HepG2 (cell line): ENCODE measurements around the gene CTDSP1. TPM values are rescaled to one million over a fixed set of nuclear protein-coding genes. Genes with fewer than 3 reads are reported as not detected.

Source experiments
- ATF7-NPFF ChIP-seq: sonication (generic); formaldehyde crosslinking; IDR thresholded peaks from 2 replicates; pipeline ENCODE4 v1.8.1; 2023; ENCODE audit warnings: mild to moderate bottlenecking, low read depth, missing genetic modification reagents, moderate library complexity
- FOXO1 ChIP-seq: sonication (generic); formaldehyde crosslinking; IDR thresholded peaks from 2 replicates; pipeline ENCODE4 v1.4.0; 2020; ENCODE audit warnings: missing genetic modification reagents
- HOXA5 ChIP-seq: sonication (generic); formaldehyde crosslinking; IDR thresholded peaks from 2 replicates; pipeline ENCODE4 v1.4.0; 2020; ENCODE audit warnings: missing genetic modification reagents
- ISX ChIP-seq: sonication (generic); formaldehyde crosslinking; conservative IDR thresholded peaks from 2 replicates; pipeline ENCODE4 v1.5.0; 2020; ENCODE audit warnings: missing genetic modification reagents
- MAFK ChIP-seq, 2 experiments: IDR thresholded peaks in 1 of 2; conservative IDR thresholded peaks in 1 of 2; 2 replicates each; pipeline ENCODE4 v1.6.1; 2011; ENCODE audit warnings: improper control_type of control experiment in 2 of 2, low read length in 2 of 2
- MTF2 ChIP-seq: sonication (generic); formaldehyde crosslinking; IDR thresholded peaks from 2 replicates; pipeline ENCODE4 v1.5.0; 2020; ENCODE audit warnings: missing genetic modification reagents, borderline replicate concordance
- NFE2L2 ChIP-seq: fragments of 150-350 bp; IDR thresholded peaks from 2 replicates; pipeline ENCODE4 v1.6.1; 2014; ENCODE audit warnings: low read length
- PAF1 ChIP-seq: IDR thresholded peaks from 2 replicates; pipeline ENCODE4 v1.6.1; 2016; ENCODE audit warnings: missing genetic modification reagents, missing compliant biosample characterization
- PREB ChIP-seq: sonication (generic); formaldehyde crosslinking; IDR thresholded peaks from 2 replicates; pipeline ENCODE4 v1.4.0; 2020; ENCODE audit warnings: missing genetic modification reagents
- ZNF10 ChIP-seq: sonication (generic); formaldehyde crosslinking; IDR thresholded peaks from 2 replicates; pipeline ENCODE4 v1.4.0; 2020; ENCODE audit warnings: mild to moderate bottlenecking, low read depth, missing genetic modification reagents, borderline replicate concordance
- ZNF230 ChIP-seq: sonication (generic); formaldehyde crosslinking; IDR thresholded peaks from 2 replicates; pipeline ENCODE4 v1.4.0; 2020; ENCODE audit warnings: mild to moderate bottlenecking, missing genetic modification reagents
- ZNF281 ChIP-seq: sonication (generic); formaldehyde crosslinking; IDR thresholded peaks from 2 replicates; pipeline ENCODE4 v1.4.0; 2020; ENCODE audit warnings: missing genetic modification reagents, borderline replicate concordance
- ZNF629 ChIP-seq: sonication (generic); formaldehyde crosslinking; conservative IDR thresholded peaks from 2 replicates; pipeline ENCODE4 v1.5.0; 2020; ENCODE audit warnings: missing genetic modification reagents
- polyA plus RNA-seq, 8 experiments: library from polyadenylated mRNA; depleted of rRNA in 3 of 8; stranded (reverse) in 7 of 8; unstranded in 1 of 8; fragments of >200 nt; fragmentation: Illumina TruSeq in 4 of 8; extraction: Trizol in 4 of 8; gene quantifications; 2 replicates each; pipeline versions ENCODE4 v1.2.1 to v1.2.3, GENCODE V29; 2011 to 2016; ENCODE audit warnings: low read depth in 4 of 8, missing spikeins in 1 of 8, mixed read lengths in 1 of 8; ENCODE audit not compliant: insufficient read depth in 1 of 8
- total RNA-seq, 5 experiments: library from RNA; depleted of rRNA; stranded (reverse); fragments of >200 nt; fragmentation: Illumina TruSeq; extraction: Trizol; gene quantifications; 2 replicates each; pipeline ENCODE4 v1.2.3, GENCODE V29; 2016; ENCODE audit warnings: low read depth in 1 of 5
- TF ChIP-seq, protein P1 (sequence below): sonication (generic); formaldehyde crosslinking; conservative IDR thresholded peaks from 2 replicates; pipeline ENCODE4 v1.4.0; 2020; ENCODE audit warnings: missing genetic modification reagents
- TF ChIP-seq, protein P2 (sequence below): IDR thresholded peaks from 2 replicates; pipeline ENCODE4 v1.6.1; 2016; ENCODE audit warnings: low read depth, control low read depth
- TF ChIP-seq, protein P3 (sequence below): sonication (generic); formaldehyde crosslinking; IDR thresholded peaks from 2 replicates; pipeline ENCODE4 v1.8.0; 2022; ENCODE audit warnings: mild to moderate bottlenecking, missing genetic modification reagents, borderline replicate concordance
- TF ChIP-seq, protein P4 (sequence below): sonication (generic); formaldehyde crosslinking; IDR thresholded peaks from 2 replicates; pipeline ENCODE4 v1.9.0; 2021; ENCODE audit warnings: missing genetic modification reagents, mild to moderate bottlenecking, borderline replicate concordance
- TF ChIP-seq, protein P5 (sequence below): sonication (generic); formaldehyde crosslinking; IDR thresholded peaks from 2 replicates; pipeline ENCODE4 v1.5.0; 2020; ENCODE audit warnings: missing genetic modification reagents

The CTDSP1 gene
- total and polyA plus RNA-seq, 2 of the 13 experiments (the other 11 are each of a cell fraction or from before 2014, with no cell fraction given): 91.0 to 268 TPM

- TF ChIP-seq ZNF629 (peak; percentile 96), HOXA5 (CRISPR knock-in tag) (0 out of 2 replicates have a peak, but pooled peaks have one; percentile 7), ZNF10 (CRISPR knock-in tag) (no peak), PREB (0 out of 2 replicates have a peak, but pooled peaks have one; percentile 41), ZNF230 (CRISPR knock-in tag) (peak; percentile 43; the same call in 1 of the 2 replicates), PAF1 (CRISPR knock-in tag) (no peak), MTF2 (no peak), ATF7-NPFF (CRISPR knock-in tag) (peak; percentile 86), FOXO1 (peak; percentile 85), ZNF281 (CRISPR knock-in tag) (peak; percentile 70), ISX (CRISPR knock-in tag) (peak; percentile 82), NFE2L2 (no peak), MAFK (conservative IDR thresholded peaks at IDR 0.05 in 1 of 2, IDR thresholded peaks at IDR 0.05 in 1 of 2; ENCODE audit: low read length in 2 of 2) (no peak)
- TF ChIP-seq, protein P1, sequence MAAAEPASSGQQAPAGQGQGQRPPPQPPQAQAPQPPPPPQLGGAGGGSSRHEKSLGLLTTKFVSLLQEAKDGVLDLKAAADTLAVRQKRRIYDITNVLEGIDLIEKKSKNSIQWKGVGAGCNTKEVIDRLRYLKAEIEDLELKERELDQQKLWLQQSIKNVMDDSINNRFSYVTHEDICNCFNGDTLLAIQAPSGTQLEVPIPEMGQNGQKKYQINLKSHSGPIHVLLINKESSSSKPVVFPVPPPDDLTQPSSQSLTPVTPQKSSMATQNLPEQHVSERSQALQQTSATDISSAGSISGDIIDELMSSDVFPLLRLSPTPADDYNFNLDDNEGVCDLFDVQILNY (CRISPR knock-in tag): peak; percentile 62; the same call in 1 of the 2 replicates
- TF ChIP-seq, protein P2, sequence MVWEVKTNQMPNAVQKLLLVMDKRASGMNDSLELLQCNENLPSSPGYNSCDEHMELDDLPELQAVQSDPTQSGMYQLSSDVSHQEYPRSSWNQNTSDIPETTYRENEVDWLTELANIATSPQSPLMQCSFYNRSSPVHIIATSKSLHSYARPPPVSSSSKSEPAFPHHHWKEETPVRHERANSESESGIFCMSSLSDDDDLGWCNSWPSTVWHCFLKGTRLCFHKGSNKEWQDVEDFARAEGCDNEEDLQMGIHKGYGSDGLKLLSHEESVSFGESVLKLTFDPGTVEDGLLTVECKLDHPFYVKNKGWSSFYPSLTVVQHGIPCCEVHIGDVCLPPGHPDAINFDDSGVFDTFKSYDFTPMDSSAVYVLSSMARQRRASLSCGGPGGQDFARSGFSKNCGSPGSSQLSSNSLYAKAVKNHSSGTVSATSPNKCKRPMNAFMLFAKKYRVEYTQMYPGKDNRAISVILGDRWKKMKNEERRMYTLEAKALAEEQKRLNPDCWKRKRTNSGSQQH: peak; percentile 65; the same call in 1 of the 2 replicates
- TF ChIP-seq, protein P3, sequence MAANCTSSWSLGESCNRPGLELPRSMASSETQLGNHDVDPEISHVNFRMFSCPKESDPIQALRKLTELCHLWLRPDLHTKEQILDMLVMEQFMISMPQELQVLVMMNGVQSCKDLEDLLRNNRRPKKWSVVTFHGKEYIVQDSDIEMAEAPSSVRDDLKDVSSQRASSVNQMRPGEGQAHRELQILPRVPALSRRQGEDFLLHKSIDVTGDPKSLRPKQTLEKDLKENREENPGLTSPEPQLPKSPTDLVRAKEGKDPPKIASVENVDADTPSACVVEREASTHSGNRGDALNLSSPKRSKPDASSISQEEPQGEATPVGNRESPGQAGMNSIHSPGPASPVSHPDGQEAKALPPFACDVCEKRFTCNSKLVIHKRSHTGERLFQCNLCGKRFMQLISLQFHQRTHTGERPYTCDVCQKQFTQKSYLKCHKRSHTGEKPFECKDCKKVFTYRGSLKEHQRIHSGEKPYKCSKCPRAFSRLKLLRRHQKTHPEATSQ: no peak
- TF ChIP-seq, protein P4, sequence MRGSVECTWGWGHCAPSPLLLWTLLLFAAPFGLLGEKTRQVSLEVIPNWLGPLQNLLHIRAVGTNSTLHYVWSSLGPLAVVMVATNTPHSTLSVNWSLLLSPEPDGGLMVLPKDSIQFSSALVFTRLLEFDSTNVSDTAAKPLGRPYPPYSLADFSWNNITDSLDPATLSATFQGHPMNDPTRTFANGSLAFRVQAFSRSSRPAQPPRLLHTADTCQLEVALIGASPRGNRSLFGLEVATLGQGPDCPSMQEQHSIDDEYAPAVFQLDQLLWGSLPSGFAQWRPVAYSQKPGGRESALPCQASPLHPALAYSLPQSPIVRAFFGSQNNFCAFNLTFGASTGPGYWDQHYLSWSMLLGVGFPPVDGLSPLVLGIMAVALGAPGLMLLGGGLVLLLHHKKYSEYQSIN (CRISPR knock-in tag): 0 out of 2 replicates have a peak, but pooled peaks have one; percentile 32
- TF ChIP-seq, protein P5, sequence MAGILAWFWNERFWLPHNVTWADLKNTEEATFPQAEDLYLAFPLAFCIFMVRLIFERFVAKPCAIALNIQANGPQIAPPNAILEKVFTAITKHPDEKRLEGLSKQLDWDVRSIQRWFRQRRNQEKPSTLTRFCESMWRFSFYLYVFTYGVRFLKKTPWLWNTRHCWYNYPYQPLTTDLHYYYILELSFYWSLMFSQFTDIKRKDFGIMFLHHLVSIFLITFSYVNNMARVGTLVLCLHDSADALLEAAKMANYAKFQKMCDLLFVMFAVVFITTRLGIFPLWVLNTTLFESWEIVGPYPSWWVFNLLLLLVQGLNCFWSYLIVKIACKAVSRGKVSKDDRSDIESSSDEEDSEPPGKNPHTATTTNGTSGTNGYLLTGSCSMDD: no peak
These were observed at the start of gene CTDSP1 (continued) for GRCh38 chr2:218399391-218400166.
